Measurements from ENCODE around the gene SLC35C1.
"Not testable (repeated sequence)": the region's sequence is repeated elsewhere in the genome, so short reads cannot be mapped to it uniquely, and the experiment has no call there.

DNA sequence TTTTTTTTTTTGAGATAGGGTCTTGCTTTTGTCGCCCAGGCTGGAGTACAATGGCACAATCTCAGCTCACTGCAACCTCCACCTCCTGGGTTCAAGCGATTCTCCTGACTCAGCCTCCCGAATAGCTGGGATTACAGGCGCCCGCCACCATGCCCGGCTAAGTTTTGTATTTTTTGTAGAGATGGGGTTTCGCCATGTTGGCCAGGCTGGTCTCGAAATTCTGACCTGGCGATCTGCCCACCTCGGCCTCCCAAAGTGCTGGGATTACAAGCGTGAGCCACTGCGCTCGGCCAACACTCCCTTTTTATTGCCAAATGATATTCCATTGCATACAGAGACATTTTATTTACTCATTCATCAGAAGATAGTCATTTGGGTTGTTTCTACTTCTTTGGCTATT is 35.3 kb downstream of the SLC35C1 start:
- TF ChIP-seq, protein P1, sequence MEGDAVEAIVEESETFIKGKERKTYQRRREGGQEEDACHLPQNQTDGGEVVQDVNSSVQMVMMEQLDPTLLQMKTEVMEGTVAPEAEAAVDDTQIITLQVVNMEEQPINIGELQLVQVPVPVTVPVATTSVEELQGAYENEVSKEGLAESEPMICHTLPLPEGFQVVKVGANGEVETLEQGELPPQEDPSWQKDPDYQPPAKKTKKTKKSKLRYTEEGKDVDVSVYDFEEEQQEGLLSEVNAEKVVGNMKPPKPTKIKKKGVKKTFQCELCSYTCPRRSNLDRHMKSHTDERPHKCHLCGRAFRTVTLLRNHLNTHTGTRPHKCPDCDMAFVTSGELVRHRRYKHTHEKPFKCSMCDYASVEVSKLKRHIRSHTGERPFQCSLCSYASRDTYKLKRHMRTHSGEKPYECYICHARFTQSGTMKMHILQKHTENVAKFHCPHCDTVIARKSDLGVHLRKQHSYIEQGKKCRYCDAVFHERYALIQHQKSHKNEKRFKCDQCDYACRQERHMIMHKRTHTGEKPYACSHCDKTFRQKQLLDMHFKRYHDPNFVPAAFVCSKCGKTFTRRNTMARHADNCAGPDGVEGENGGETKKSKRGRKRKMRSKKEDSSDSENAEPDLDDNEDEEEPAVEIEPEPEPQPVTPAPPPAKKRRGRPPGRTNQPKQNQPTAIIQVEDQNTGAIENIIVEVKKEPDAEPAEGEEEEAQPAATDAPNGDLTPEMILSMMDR (IDR thresholded peaks at IDR 0.05; ENCODE audit: low read depth, low read length, poor library complexity, severe bottlenecking), result not testable (repeated sequence)
- not testable (repeated sequence) for TF ChIP-seq EZH2phosphoT487 (IDR thresholded peaks at IDR 0.05; ENCODE audit: borderline replicate concordance, low read length)

Measured in DOHH2 (cell line).